Measurements from ENCODE around the gene LBX2.
"Not testable (repeated sequence)": the region's sequence is repeated elsewhere in the genome, so short reads cannot be mapped to it uniquely, and the experiment has no call there.

LBX2 gene

DNA sequence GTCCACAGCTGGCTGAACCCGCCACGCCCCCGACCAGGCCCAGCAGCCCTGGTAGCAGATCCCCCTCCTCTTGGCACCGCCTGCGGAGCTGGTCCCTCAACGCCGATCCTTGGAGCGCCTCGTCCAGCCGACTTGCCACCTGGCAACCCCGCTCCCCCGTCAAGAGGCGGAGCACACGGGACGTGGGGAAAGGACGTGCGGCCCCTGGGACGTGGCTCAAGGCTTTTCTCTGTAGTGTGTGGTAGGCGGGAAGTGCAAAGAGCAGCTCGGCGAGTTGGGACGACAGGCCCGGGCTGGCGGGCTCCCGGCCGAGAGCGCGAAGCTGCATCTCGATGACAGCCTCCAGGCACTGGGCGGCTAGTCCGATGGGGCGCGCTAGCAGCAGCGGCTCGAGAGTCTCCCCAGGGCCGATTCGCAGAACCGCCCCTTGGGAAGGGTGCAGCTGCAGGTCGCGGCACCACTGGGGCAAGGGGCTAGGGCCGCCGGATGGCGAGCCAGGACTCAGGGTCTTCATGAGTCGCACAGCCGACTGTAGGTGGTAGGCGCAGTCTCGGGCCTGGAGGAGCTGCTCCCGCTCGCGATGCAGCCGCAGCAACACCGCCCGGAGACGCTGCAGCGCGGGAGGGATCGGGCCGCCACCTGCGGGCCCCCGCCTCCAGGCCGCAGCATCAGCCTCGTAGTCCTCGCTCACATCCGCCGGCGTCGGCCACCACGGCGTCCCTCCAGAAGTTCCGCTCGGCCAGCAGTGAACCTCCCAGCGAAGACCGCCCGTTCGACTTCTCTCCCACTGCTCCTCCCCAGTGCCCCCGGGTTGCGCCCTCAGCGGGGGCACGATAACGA is 17.2 kb downstream of the LBX2 start:
- Mint-ChIP-seq H3K27ac (ENCODE audit: low read depth) (peak overlapping the region; percentile 99), H3K4me3 (peak overlapping the region; percentile 94), H3K27me3 (no peaks in the 10 kb centered on the region), H3K9me3 (no peaks in the 10 kb centered on the region), H3K36me3 (ENCODE audit: insufficient read depth) (peaks cover 31% of the 10 kb centered on the region), H3K4me1 (peaks cover 34% of the 10 kb centered on the region)
- ATAC-seq (replicated peaks; ENCODE audit: extremely low read depth, poor library complexity, severe bottlenecking) (peak; percentile 44), DNase-seq (ENCODE audit: low spot score in 2 of 2) (no peak)

DNA sequence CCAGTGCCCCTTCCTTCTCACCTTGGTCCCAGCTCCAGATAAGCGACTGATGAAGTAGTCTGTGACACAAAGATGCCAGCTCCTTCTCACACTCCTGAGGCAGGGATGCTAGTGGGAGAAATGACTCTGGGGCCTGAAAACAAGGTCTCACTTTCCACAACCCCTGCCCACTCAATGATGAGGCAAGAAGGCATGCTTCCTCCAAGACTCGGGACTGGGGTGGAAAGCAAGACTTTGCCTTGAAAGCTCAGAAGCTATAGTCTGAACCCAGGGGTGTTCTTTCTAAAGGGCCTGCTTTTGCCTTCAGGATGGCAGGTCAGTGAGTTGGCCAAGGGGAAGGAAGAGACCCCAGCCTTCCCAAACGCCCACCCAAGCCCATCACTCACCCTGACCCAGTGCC is 18.0 kb downstream of the LBX2 start:
- no peak for ATAC-seq (replicated peaks; ENCODE audit: extremely low read depth, poor library complexity, severe bottlenecking)
- Mint-ChIP-seq H3K4me1 (peaks cover 28% of the 10 kb centered on the region), H3K9me3 (no peaks in the 10 kb centered on the region), H3K27ac (ENCODE audit: low read depth) (no peak overlapping the region), H3K36me3 (ENCODE audit: insufficient read depth) (peaks cover 29% of the 10 kb centered on the region), H3K27me3 (no peaks in the 10 kb centered on the region), H3K4me3 (peak overlapping the region; percentile 94)
- DNase-seq (ENCODE audit: low spot score in 2 of 2), result no peak

DNA sequence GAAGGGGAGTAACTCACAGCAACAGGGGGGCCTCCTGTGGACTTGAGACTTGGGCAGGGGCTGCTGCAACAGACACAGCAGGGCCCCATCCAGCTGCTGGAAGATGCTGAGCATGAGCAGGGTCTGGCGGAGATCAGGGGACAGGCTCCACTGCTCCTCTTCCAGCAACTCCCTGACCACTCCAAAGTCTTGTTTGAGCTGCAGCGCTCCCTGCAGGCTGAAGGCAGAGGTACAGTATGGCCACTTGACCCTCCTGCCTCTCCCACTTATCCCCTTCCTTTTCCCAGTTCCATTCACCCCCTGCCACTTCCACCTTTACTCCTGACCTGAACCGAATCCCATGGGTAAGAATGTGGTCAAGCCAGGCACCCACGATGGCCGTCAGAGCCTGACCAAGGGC is 24.5 kb downstream of the LBX2 start:
- H3K27me3 Mint-ChIP-seq, result no peaks in the 10 kb centered on the region
- DNase-seq (ENCODE audit: low spot score in 2 of 2) (no peak), ATAC-seq (replicated peaks; ENCODE audit: extremely low read depth, poor library complexity, severe bottlenecking) (no peak)
- peaks cover 36% of the 10 kb centered on the region for H3K36me3 Mint-ChIP-seq (ENCODE audit: insufficient read depth)
- no peak overlapping the region for H3K4me3 Mint-ChIP-seq
- peaks cover 29% of the 10 kb centered on the region for H3K4me1 Mint-ChIP-seq
- no peaks in the 10 kb centered on the region for H3K9me3 Mint-ChIP-seq
- no peak overlapping the region for H3K27ac Mint-ChIP-seq (ENCODE audit: low read depth)

GRCh38 chr2:74474481-74474880 is 24.9 kb downstream of the LBX2 start:
- Mint-ChIP-seq H3K4me3 (peak overlapping the region; percentile 7), H3K36me3 (ENCODE audit: insufficient read depth) (peaks cover 34% of the 10 kb centered on the region), H3K4me1 (peaks cover 29% of the 10 kb centered on the region), H3K27ac (ENCODE audit: low read depth) (peak overlapping the region; percentile 61), H3K27me3 (no peaks in the 10 kb centered on the region), H3K9me3 (no peaks in the 10 kb centered on the region)
- DNase-seq (ENCODE audit: low spot score in 2 of 2), result no peak
- ATAC-seq (replicated peaks; ENCODE audit: extremely low read depth, poor library complexity, severe bottlenecking), result no peak

DNA sequence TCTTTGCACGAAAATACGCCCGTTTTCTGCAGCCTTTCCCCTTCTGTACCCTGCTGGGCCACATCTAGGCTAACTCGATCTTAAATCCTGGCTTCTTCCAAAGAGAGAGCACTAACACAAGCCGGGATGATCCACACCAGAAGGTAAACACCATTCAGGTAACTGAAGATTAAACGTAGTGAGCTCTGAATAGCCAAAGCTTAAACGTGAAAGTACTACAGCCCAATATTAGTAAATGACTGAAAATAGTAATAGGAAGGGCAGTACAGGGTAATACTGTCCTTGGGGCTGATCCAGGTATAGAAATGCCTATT is 26.5 kb downstream of the LBX2 start:
- ATAC-seq (replicated peaks; ENCODE audit: extremely low read depth, poor library complexity, severe bottlenecking) (no peak), DNase-seq (ENCODE audit: low spot score in 2 of 2) (no peak)
- H3K9me3 Mint-ChIP-seq, result no peaks in the 10 kb centered on the region
- no peaks in the 10 kb centered on the region for H3K27me3 Mint-ChIP-seq
- H3K27ac Mint-ChIP-seq (ENCODE audit: low read depth), result peak overlapping the region; percentile 97
- H3K4me3 Mint-ChIP-seq, result peak overlapping the region; percentile 97
- H3K4me1 Mint-ChIP-seq, result peaks cover 24% of the 10 kb centered on the region
- H3K36me3 Mint-ChIP-seq (ENCODE audit: insufficient read depth), result peaks cover 30% of the 10 kb centered on the region

DNA sequence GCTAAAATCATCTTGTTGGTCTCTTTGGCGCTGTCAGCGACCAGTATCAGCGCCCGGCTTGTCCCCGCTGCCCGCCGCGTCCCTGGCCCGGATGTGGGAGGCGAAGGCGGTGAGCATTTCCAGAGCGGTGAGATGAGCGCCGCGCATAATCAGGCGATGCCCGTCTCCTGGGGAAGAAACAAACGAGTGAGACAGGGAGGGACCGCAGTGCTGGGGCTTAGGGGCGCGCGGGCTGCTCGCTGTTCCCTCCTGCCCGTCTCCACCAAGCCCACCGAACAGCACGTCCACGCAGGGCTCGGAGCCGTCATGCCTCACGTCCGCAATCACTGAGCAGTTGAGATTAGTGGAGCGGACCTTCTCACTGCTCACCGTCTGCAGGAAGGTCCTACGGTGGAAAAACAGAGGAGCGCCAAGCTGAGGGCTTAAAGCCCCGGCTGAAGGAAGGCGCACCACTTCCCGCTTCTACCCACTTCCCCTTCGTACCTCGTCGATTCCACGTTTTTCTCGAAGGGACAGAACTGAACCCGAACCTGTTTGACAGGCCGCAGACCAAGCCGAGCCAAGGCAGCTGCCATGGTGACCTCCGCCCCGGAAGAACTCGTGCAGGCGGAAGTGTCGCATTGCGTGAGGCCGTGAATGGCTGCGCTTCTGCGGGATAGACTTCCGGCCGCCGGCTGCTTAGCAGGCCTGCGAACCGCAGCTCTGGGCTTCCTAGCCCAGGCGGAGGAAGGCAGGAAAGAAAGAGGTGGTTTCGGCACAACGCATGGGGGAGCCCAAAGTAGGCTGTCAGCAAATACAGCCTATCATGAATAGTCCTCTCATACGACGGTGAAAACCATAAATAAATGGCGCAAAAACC is 27.1 kb downstream of the LBX2 start, which contains the start of gene MRPL53:
MRPL53 (minus strand) TSS at position 595 of the 859 bp plus-strand sequence; CDS start at position 575, 20 bp downstream.
- Mint-ChIP-seq H3K27ac (ENCODE audit: low read depth) (peak within 1 kb of the TSS; percentile 97), H3K4me3 (peak within 1 kb of the TSS; percentile 97), H3K4me1 (peaks cover 24% of the 10 kb centered on the region), H3K9me3 (no peaks in the 10 kb centered on the region), H3K36me3 (ENCODE audit: insufficient read depth) (peaks cover 29% of the 10 kb centered on the region), H3K27me3 (no peaks in the 10 kb centered on the region)
- DNase-seq (ENCODE audit: low spot score in 2 of 2), result peak; percentile 93 to 98
- peak; percentile 96 for ATAC-seq (replicated peaks; ENCODE audit: extremely low read depth, poor library complexity, severe bottlenecking)

DNA sequence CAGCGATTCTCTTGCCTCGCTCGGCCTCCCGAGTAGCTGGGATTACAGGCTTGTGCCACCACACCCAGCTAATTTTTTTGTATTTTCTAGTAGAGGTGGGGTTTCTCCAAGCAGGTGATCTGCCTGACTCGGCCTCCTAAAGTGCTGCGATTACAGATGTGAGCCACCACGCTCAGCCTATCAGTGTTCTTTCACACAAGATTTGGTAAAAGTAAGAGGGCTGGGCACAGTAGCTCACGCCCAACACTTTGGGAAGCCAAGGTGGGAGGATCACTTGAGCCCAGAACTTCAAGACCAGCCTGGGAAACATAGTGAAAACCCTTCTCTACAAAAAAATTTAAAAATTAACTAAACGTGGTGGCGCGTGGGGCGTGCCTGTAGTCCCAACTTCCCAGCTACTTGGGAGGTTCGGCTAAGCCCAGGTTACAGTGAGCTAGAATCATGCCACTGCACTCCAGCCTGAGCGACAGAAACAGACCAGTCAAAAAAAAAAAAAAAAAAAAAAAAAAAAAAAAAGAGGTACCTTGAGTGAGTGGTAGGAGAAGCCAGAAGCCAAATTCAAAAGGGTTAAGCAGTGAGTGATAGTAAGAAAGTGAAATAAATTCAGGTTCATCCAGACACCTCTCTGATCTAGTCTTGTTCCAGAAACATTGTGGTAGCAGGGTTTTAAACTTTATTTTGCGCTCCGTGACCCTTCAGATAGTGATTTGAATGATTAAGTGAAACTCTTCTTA is 27.9 kb downstream of the LBX2 start:
- no peaks in the 10 kb centered on the region for H3K27me3 Mint-ChIP-seq
- peaks cover 24% of the 10 kb centered on the region for H3K4me1 Mint-ChIP-seq
- peak overlapping the region; percentile 97 for H3K4me3 Mint-ChIP-seq
- DNase-seq (ENCODE audit: low spot score in 2 of 2), result no peak
- no peaks in the 10 kb centered on the region for H3K9me3 Mint-ChIP-seq
- peaks cover 28% of the 10 kb centered on the region for H3K36me3 Mint-ChIP-seq (ENCODE audit: insufficient read depth)
- peak overlapping the region; percentile 97 for H3K27ac Mint-ChIP-seq (ENCODE audit: low read depth)
- no peak for ATAC-seq (replicated peaks; ENCODE audit: extremely low read depth, poor library complexity, severe bottlenecking)

GRCh38 chr2:74470742-74471141 is 28.7 kb downstream of the LBX2 start:
- not testable (repeated sequence) for H3K27me3 Mint-ChIP-seq; ATAC-seq (replicated peaks; ENCODE audit: extremely low read depth, poor library complexity, severe bottlenecking); DNase-seq (ENCODE audit: low spot score in 2 of 2); H3K9me3 Mint-ChIP-seq
- Mint-ChIP-seq H3K36me3 (ENCODE audit: insufficient read depth) (peaks cover 32% of the 10 kb centered on the region), H3K4me3 (peak overlapping the region; percentile 45), H3K4me1 (peaks cover 27% of the 10 kb centered on the region), H3K27ac (ENCODE audit: low read depth) (peak overlapping the region; percentile 93)

GRCh38 chr2:74464406-74464805 is 35.0 kb downstream of the LBX2 start:
- Mint-ChIP-seq H3K9me3 (no peaks in the 10 kb centered on the region), H3K36me3 (ENCODE audit: insufficient read depth) (peaks cover 18% of the 10 kb centered on the region), H3K4me1 (peaks cover 32% of the 10 kb centered on the region), H3K4me3 (peak overlapping the region; percentile 96), H3K27ac (ENCODE audit: low read depth) (peak overlapping the region; percentile 98), H3K27me3 (no peaks in the 10 kb centered on the region)
- no peak for DNase-seq (ENCODE audit: low spot score in 2 of 2)
- no peak for ATAC-seq (replicated peaks; ENCODE audit: extremely low read depth, poor library complexity, severe bottlenecking)

DNA sequence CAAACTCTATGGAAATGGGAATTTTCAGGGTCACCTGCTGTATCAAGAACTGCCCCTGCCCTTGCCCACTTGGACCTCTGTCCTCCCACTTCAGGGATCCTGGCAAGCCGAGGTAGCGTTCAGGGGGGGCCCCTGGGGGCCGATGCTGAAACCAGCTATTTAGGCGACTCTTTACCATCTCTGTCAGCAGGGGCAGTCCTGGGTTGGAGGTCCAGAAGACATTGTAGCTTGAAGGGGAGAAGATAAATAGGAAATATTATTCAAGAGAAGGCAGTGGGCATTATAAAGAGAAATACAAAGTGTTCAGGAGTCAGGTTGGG is 36.7 kb downstream of the LBX2 start:
- Mint-ChIP-seq H3K9me3 (no peaks in the 10 kb centered on the region), H3K27ac (ENCODE audit: low read depth) (no peak overlapping the region), H3K27me3 (no peaks in the 10 kb centered on the region), H3K4me1 (peaks cover 47% of the 10 kb centered on the region), H3K4me3 (peak overlapping the region; percentile 50), H3K36me3 (ENCODE audit: insufficient read depth) (peaks cover 26% of the 10 kb centered on the region)
- DNase-seq (ENCODE audit: low spot score in 2 of 2), result no peak
- no peak for ATAC-seq (replicated peaks; ENCODE audit: extremely low read depth, poor library complexity, severe bottlenecking)

DNA sequence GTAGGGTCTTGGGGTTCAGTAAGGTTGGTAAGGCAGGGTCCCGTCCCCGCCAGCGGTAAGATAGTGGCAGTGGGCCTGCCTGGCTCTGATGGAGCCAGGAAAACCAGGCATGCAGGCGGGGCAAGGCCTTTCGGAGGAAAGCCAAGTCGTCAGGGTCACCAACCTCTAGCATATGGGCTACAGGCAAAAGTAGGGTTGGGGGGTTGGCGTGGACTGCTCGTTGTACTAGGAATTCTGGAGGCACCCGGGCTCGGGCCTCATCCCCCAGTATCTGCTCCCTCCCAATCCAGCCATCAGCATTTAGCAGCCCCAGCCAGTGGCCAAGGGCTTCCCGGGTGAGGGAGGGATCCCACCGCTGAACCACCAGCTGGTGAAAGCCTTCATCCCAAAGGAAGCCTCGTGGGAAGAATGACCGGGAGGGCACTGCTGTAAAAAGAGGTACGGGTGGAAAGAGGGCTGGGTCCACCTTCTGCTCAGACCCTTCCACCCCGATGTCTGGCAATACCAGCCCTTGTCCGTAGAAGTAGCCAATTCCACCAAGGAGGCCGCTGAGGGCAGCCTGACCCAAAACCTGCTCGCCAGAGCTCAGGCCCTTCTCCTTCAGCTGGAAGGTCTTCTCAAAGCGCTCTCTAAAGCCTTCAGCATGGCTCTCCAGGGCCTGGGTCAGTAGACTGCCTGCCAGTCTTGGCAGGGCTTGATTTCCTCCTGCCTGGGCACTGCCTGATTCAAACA is 37.2 kb downstream of the LBX2 start:
- Mint-ChIP-seq H3K36me3 (ENCODE audit: insufficient read depth) (peaks cover 30% of the 10 kb centered on the region), H3K4me1 (peaks cover 53% of the 10 kb centered on the region), H3K27me3 (no peaks in the 10 kb centered on the region), H3K4me3 (peak overlapping the region; percentile 50), H3K27ac (ENCODE audit: low read depth) (peak overlapping the region; percentile 32), H3K9me3 (no peaks in the 10 kb centered on the region)
- DNase-seq (ENCODE audit: low spot score in 2 of 2) (no peak), ATAC-seq (replicated peaks; ENCODE audit: extremely low read depth, poor library complexity, severe bottlenecking) (no peak)
